H1 (cell line): ENCODE results near the gene SLC9C1. TPM values are rescaled to one million over a fixed set of nuclear protein-coding genes. Genes with fewer than 3 reads are reported as not detected.

ENCODE experiments used
- BCL11A ChIP-seq, 2 experiments: IDR thresholded peaks; one replicate each; pipeline ENCODE4 v1.6.1; 2011; ENCODE audit warnings: low read depth in 2 of 2, low read length in 2 of 2, mild to moderate bottlenecking in 2 of 2
- BRCA1 ChIP-seq: IDR thresholded peaks from 2 replicates; pipeline ENCODE4 v1.6.1; 2012; ENCODE audit warnings: low read depth, low read length, improper control_type of control experiment
- FOSL1 ChIP-seq: IDR thresholded peaks from 2 replicates; pipeline ENCODE4 v1.6.1; 2011; ENCODE audit warnings: mild to moderate bottlenecking, low read depth, low read length, moderate library complexity; ENCODE audit not compliant: insufficient read depth
- HDAC2 ChIP-seq, 2 experiments: fragments of 300-600 bp in 1 of 2; sonication (generic) in 1 of 2; IDR thresholded peaks; 2 replicates each; pipeline ENCODE4 v1.6.1; 2011 to 2012; ENCODE audit warnings: low read depth in 2 of 2, low read length in 2 of 2, mild to moderate bottlenecking in 2 of 2, moderate library complexity in 2 of 2, borderline replicate concordance in 1 of 2, inconsistent platforms in 1 of 2
- HDAC6 ChIP-seq: IDR thresholded peaks from one replicate; pipeline ENCODE4 v1.7.1; 2012; ENCODE audit warnings: low read depth, mild to moderate bottlenecking, inconsistent platforms, low read length, moderate library complexity
- KDM4A ChIP-seq: IDR thresholded peaks from one replicate; pipeline ENCODE4 v1.7.1; 2012; ENCODE audit warnings: low read depth, mild to moderate bottlenecking, moderate library complexity, low read length, inconsistent platforms; ENCODE audit not compliant: severe bottlenecking
- PHF8 ChIP-seq: fragments of 200-600 bp; sonication (generic); conservative IDR thresholded peaks from 2 replicates; pipeline ENCODE4 v1.7.1; 2012; ENCODE audit warnings: low read depth, mild to moderate bottlenecking, inconsistent platforms, low read length, moderate library complexity
- SRF ChIP-seq: IDR thresholded peaks from 2 replicates; pipeline ENCODE4 v1.6.1; 2011; ENCODE audit warnings: mild to moderate bottlenecking, low read depth, low read length, moderate library complexity
- polyA plus RNA-seq, 7 experiments: library from polyadenylated mRNA; depleted of rRNA in 3 of 7; stranded (reverse) in 5 of 7; unstranded in 2 of 7; fragments of >200 nt in 5 of 7; fragments of 200-250 nt in 2 of 7; gene quantifications; 1 replicate in 5 of 7; 2 replicates in 1 of 7; 4 replicates in 1 of 7; pipeline versions ENCODE4 v1.2.1 to v1.2.3, GENCODE V29; 2011 to 2013; ENCODE audit warnings: missing spikeins in 2 of 7, mixed read lengths in 2 of 7
- total RNA-seq: library from RNA; stranded (reverse); fragmentation: NEBNext Ultra II Directional; extraction: Animal tissue kit (Norgen Biotek cat#: 25700); gene quantifications from 2 replicates; pipeline ENCODE4 v1.2.1, GENCODE V29; 2021

The SLC9C1 gene
- total and polyA plus RNA-seq, 2 of the 8 experiments (the other 6 are each of a cell fraction or from before 2014, with no cell fraction given), result 0.15 to 0.24 TPM

DNA sequence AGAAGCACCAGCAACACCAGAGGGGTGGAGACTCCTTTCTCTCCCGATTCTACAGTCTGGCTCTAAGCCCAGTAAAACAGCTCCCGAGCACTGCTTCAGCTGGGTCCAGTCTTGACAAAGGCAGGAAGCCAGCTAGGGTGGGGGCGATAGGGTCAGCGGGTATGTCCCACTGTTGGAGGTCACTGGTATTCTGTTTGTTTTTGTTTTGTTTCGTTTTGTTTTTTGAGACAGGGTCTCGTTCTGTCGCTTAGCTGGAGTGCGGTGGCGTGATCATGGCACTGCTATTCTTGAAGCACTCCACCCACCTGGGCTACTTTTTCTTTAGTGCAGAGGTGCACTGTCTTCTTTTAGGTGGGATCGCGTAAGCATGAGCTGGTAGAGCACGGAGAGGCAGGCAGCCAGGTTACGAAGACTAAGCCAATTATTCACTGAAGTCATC is 177.2 kb downstream of the SLC9C1 start (continued):
- no peak for TF ChIP-seq SRF
- TF ChIP-seq HDAC6, result no peak
- no peak for TF ChIP-seq FOSL1
- TF ChIP-seq HDAC2 (IDR thresholded peaks at IDR 0.05; ENCODE audit: borderline replicate concordance in 1 of 2, low read depth in 2 of 2, low read length in 2 of 2), result no peak
- TF ChIP-seq KDM4A, result no peak
- TF ChIP-seq BCL11A (IDR thresholded peaks at IDR 0.05; ENCODE audit: low read depth in 2 of 2, low read length in 2 of 2), result no peak
- TF ChIP-seq PHF8, result no peak
- no peak for TF ChIP-seq BRCA1
- TF ChIP-seq, all 59 proteins: peak for 0
